ENCODE results near the gene ABHD16B. TPM values are rescaled to one million over a fixed set of nuclear protein-coding genes. Genes with fewer than 3 reads are reported as not detected.

ABHD16B gene
- total and polyA plus RNA-seq, 2 of the 13 experiments (the other 11 are each of a cell fraction or from before 2014, with no cell fraction given) = not detected

- TF ChIP-seq HNF1B (CRISPR knock-in tag; IDR thresholded peaks at IDR 0.05) = no peak
- 0 out of 2 replicates have a peak, but pooled peaks have one; percentile 39 for TF ChIP-seq BRD4 (CRISPR knock-in tag; IDR thresholded peaks at IDR 0.05)
- no peak for TF ChIP-seq NFIB (CRISPR knock-in tag; IDR thresholded peaks at IDR 0.05; ENCODE audit: borderline replicate concordance)
- no peak for TF ChIP-seq BCL3 (CRISPR knock-in tag; IDR thresholded peaks at IDR 0.05)
- TF ChIP-seq ZBTB25 (CRISPR knock-in tag; IDR thresholded peaks at IDR 0.05) = no peak
- no peak; the same call in 1 of the 2 replicates for TF ChIP-seq SALL2 (CRISPR knock-in tag; IDR thresholded peaks at IDR 0.05)
- no peak for TF ChIP-seq YY1 (IDR thresholded peaks at IDR 0.05; ENCODE audit: insufficient read depth, insufficient replicate concordance, low read depth, low read length)
- TF ChIP-seq MAFF (IDR thresholded peaks at IDR 0.05; ENCODE audit: low read depth, low read length) = no peak
- TF ChIP-seq ZNF253 (CRISPR knock-in tag; IDR thresholded peaks at IDR 0.05; ENCODE audit: borderline replicate concordance) = no peak
- 0 out of 2 replicates have a peak, but pooled peaks have one; percentile 20 for TF ChIP-seq TFDP1 (CRISPR knock-in tag; IDR thresholded peaks at IDR 0.05; ENCODE audit: borderline replicate concordance)
- no peak for TF ChIP-seq ATF5 (CRISPR knock-in tag; IDR thresholded peaks at IDR 0.05; ENCODE audit: low read depth)
- TF ChIP-seq ESRRA (CRISPR knock-in tag; IDR thresholded peaks at IDR 0.05; ENCODE audit: low read depth) = no peak
- TF ChIP-seq ZNF580 (CRISPR knock-in tag; IDR thresholded peaks at IDR 0.05; ENCODE audit: borderline replicate concordance, low read depth) = 0 out of 2 replicates have a peak, but pooled peaks have one; percentile 33
- no peak for TF ChIP-seq DNMT3B (CRISPR knock-in tag; conservative IDR thresholded peaks at IDR 0.05)
- TF ChIP-seq ETV5 (CRISPR knock-in tag; IDR thresholded peaks at IDR 0.05; ENCODE audit: borderline replicate concordance) = no peak
- no peak for TF ChIP-seq UBTF (CRISPR knock-in tag; IDR thresholded peaks at IDR 0.05)
- no peak for TF ChIP-seq SRSF9 (IDR thresholded peaks at IDR 0.05; ENCODE audit: borderline replicate concordance, insufficient read depth, low read depth, low read length, poor library complexity, severe bottlenecking)
- 0 out of 2 replicates have a peak, but pooled peaks have one; percentile 26 for TF ChIP-seq DMAP1 (CRISPR knock-in tag; IDR thresholded peaks at IDR 0.05)
- no peak; the same call in 1 of the 2 replicates for TF ChIP-seq ZNF790 (CRISPR knock-in tag; IDR thresholded peaks at IDR 0.05; ENCODE audit: borderline replicate concordance)
Measured at GRCh38 chr20:63863021-63863797, 1.9 kb downstream of the ABHD16B start (continued).

Data from HepG2 (cell line).